GM19463 (cell line): Measurements from ENCODE around the gene FAM177B.

Experiments used
- ATAC-seq: cut with Tn5 transposase; IDR thresholded peaks from one replicate; pipeline ENCODE4 v1.9.1; 2021; ENCODE audit warnings: mild to moderate bottlenecking, moderate library complexity; ENCODE audit not compliant: unreplicated experiment

The FAM177B gene

DNA sequence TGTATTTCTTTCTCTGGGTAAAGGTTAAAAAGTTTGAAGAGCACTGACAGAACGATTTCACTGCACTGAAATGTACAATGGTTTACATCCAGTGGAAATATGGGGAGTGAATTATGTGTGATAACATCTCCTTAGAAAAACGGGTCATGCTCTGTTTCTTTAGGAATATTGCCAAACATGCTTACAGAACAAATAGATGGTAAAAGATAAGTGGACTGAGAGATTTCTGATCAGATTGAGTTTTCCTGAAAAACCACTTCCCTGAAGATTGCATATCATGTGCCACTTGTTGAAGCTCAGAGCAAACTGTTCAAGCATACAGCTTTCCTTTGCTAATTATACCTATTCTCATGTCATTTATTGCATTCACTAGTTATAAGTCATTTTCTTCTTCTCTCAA, 47.9 kb downstream of the FAM177B start:
- ATAC-seq = no peak

DNA sequence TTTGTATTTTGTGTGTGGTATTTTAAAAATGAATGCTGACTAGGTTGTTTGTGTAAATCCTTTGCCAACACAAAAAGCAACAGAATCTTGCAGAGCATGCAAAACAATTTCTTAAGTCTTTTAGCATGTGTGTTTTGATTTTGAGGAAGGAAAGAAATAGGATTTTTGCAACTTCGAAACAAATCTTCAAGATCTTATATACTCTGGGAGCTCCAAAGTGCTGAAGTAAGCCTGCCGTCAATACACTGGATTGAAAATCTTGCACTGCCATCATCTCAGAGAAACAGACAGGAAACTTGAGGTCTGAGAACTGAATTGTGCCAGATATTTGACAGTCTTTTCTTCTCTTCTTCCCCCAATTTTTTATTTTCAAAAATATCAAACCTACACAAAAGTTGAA, 48.5 kb downstream of the FAM177B start:
- no peak for ATAC-seq

DNA sequence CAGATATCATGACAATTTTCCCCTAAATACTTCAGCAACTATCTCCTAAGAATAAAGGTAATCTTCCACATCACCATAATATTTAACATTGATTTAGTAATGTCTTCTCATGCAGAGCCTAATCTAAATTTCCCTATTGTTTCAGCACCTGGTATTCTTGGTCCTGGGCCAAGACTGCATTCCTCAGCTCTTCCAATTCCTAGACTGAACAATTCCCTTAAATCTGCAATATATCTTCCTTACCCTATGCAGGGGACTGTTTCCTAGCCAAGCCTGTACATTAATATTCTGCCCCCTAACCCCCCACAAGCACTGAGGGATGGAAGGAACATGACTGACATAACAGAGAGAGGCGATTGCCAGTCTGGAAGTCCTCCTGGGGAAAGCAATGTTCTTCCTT, 49.1 kb downstream of the FAM177B start:
- ATAC-seq = no peak

DNA sequence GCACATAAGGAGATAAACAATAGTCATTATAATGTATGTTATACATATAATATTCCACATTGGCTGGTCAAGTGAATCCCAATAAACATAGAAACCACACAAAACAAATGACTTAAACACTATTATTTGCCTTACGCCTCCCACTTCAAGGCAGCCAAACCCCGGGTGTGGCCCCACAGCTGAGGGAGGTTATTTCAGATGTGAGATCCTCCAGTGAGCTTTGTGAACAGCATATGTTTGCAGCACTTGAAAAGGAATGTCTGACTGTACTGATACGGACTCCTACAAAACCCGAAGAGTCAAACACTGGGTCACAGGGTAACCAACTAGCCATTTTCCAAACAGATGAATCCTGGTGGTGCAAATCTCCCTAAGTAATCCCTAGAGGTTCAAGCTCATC, 50.7 kb downstream of the FAM177B start:
- ATAC-seq = no peak

DNA sequence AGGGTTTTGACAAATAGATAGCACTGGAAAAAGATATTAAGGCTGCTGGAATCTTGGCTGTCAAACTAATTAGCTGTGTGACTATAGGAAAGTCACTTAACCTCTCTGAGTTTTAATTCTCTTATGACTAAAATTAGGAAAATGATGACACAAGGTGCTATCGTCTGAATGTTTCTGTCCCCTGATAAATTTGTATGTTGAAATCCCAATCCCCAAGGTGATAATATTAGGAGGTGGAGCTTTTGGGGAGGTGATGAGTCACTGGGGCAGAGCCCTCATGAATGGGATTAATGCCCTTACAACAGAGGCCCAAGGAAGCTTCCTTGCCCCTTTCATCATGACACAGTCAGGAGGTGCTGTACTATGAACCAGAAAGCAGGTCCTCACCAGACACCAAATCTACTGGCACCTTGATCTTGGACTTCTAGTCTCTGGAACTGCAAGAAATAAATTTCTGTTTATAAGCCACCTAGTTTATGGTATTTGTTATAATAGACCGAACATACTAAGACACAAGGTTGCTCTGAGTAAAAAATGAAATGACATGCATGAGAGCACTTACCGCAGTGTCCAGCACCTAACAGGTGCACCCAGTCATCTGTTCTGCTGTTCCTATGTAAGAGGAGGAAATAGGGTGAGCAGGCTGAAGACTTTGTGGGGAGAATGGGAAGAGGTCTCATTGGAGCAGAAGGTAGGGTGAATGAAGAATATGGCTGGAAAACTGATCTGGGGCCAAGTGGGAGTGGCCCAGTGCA, 51.6 kb downstream of the FAM177B start:
- no peak for ATAC-seq

DNA sequence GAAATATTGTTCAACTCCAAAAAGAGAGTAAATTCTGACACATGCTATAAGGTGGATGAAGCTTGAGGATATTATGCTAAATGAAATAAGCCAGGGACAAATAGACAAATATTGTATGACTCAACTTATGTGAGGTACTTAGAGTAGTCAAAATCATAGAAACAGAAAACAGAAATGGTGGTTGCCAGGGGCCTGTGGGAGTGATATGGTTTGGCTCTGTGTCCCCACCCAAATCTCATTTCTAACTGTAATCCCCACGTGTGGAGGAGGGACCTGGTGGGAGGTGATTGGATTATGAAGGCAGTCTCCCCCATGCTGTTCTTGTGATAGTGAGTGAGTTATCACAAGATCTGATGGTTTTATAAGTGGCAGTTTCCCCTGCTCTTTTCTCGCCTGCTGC, 53.1 kb downstream of the FAM177B start:
- ATAC-seq = no peak

DNA sequence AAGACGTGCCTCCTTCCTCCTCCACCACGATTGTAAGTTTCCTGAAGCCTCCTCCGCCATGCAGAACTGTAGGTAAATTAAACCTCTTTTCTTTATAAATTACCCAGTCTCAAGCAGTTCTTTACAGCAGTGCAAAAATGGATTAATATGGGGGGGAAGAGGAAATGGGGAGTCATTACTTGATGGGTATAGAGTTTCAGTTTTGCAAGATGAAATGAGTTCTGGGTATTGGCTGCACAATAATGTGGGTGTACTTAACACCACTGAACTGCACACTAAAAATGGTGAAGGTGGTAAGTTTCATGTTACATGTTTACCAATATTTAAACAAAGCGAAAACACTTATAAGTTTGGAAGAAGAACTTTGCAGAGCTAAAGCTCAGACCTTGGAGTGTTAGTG, 53.5 kb downstream of the FAM177B start:
- ATAC-seq = no peak

DNA sequence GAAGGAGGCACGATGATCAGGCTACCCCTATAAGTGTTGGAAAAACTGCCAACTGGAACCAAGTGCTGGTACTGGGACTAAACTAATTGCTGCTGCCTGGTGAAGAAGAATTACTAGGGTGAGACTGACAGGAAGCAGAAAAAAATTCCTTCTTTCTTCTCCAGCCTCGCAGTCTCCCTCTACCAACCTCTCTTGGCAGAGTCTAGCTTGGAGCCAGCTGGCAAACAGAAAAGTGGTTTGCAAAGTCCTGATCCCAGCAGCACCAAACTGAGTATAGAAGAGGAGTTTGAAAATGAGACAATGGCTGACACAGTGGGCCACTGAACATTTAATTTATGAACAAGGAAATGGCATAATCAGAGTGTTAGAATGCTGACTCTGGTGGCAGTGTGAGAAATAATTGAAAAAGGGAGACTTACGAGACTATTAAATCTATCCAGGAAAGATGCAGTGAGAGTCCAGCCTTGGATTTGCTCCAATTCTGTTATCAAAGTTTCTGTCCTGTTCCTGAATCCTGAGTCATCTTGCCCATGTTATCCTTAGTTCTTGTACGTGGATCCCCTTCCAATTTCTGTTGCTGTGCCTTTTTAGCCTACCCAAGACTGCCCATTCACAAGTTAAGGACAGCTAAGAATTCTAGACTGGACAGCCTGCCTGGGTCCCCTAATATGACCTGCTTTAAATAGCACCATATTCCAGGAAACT, 54.2 kb downstream of the FAM177B start:
- ATAC-seq = no peak

DNA sequence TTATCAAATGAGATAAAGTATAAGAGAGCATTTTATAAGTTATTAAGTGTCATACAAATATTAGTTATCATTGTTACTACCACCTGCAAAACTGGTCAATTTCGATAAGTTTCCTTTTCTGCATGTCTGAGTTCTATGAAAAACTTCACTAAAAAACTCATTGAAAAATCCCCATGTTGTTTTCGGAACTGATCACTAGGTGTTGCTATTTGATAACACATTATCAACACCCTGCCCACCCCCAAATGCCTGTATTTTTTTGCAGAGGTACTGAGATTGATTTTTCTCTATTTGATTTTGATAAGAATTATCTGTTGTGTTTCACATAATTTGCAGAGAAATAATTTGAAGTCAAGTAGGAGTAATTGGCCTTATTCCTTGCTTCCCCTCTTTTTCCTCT, 55.7 kb downstream of the FAM177B start:
- no peak for ATAC-seq

DNA sequence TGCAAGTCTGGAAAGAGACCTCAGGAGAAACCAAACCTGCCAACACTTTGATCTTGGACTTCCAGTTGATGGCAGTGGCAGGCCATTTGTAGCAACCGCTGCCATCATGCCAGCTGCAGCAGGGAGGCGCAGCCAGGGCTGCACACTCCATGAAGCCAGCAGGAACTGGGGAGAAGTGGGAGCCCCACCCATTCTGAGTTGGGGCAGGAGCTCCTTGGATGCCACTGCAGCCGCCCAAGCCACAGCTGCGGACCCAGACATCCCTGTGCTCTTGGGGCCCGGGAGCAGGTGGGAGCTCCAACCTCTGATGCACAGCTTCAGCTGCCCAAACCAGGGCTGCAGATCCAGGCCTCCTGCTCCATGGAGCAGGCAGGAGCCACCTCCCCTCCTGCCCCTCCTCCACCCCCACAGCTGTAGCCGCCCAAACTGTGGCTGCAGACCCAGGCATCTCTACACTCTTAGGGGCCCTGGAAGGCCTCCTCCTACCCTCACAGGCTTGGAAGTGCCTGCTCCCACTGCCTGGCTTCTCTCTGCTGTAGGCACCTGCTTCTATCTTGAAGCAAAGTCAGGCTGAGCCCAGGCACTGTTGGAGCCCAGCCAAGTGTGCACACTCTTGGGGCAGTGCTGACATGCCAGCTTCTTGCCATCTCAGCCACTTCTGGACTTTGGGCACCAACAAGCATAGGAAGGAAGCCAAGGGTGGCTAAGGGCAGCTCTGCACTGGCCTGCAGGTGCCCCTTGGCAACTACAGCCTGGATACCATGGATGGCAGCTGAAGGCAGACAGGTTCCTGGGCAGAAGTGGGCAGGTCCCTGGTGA, 57.9 kb downstream of the FAM177B start:
- no peak for ATAC-seq

DNA sequence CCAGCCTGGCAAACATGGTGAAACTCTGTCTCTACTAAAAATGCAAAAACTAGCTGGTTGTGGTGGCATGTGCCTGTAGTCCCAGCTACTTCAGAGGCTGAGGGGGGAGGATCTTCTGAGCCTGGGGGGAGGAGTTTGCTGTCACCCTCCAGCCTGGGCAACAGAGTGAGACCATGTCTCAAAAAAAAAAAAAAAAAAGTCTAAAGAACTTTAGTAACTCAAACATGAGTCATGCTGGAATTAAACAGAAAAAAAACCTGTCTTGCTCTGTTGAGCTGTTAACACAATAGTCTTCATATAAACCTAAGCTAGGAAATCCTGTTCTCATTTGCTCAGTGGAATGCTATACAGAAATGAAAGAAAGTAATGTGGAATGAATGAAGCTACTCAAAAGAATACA, 61.1 kb downstream of the FAM177B start:
- ATAC-seq = no peak

DNA sequence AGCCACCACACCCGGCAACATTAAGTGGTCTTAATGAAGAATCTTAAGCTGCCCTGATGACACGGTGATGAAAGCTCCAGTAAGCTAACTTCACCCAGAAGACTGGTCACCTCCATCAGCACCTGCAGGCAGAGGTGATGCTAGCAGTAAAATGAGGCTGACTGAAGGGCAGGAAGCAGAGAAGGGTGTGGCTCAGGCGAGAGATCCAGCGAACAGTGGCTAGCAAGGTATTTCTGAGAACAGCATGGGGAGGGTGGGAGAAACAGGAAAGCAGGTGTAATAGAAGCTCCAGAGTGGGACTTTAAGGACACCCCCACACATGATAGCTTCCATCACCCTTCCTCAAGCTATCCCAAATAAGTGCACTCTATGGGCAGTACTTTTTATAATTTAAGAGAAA, 62.0 kb downstream of the FAM177B start:
- ATAC-seq = no peak
